Left ventricle myocardium superior (tissue), 1 donor: ENCODE measurements around the gene EVPLL. TPM values are rescaled to one million over a fixed set of nuclear protein-coding genes. Genes with fewer than 3 reads are reported as not detected.
A peak's percentile ranks its signal among the peaks of the same experiment; 100 is the strongest.
"Not testable (repeated sequence)": the region's sequence is repeated elsewhere in the genome, so short reads cannot be mapped to it uniquely, and the experiment has no call there.

Experiments
- ATAC-seq: fragments of 200-7000 bp; cut with Tn5 transposase; one replicate; pipeline ENCODE4 v1.9.1; 2020; ENCODE audit warnings: mild to moderate bottlenecking, moderate library complexity
- DNase-seq: peaks from one replicate; pipeline ENCODE4 v3.0.0-alpha.2; 2020
- intact Hi-C: fragments of 100-400 bp; cut with micrococcal nuclease; formaldehyde crosslinking; loops from one replicate; pipeline ENCODE4 v1.11.0; 2022
- long read RNA-seq: library from polyadenylated mRNA; unstranded; transcript quantifications from one replicate; pipeline ENCODE4 v2.0.0, GENCODE V29; 2021
- total RNA-seq: library from RNA; stranded (reverse); fragmentation: NEBNext Ultra II Directional; extraction: Animal tissue kit (Norgen Biotek cat#: 25700); gene quantifications from one replicate; pipeline ENCODE4 v1.2.1, GENCODE V29; 2021
- donor health status: DM: no; HTN: yes; CAD: no; lungs with severe emphysema.

EVPLL gene
- total RNA-seq, result not detected
- long read RNA-seq, result 0 reads

GRCh38 chr17:18377437-18378204 lies at the start of gene EVPLL:
Gene EVPLL, plus strand, starts transcription at chr17:18377778. Its CDS starts 3,160 bp downstream, at chr17:18380938.
- intact Hi-C loops, result no loop called here
- DNase-seq (peak; percentile 57), ATAC-seq (peak; percentile 26)

DNA sequence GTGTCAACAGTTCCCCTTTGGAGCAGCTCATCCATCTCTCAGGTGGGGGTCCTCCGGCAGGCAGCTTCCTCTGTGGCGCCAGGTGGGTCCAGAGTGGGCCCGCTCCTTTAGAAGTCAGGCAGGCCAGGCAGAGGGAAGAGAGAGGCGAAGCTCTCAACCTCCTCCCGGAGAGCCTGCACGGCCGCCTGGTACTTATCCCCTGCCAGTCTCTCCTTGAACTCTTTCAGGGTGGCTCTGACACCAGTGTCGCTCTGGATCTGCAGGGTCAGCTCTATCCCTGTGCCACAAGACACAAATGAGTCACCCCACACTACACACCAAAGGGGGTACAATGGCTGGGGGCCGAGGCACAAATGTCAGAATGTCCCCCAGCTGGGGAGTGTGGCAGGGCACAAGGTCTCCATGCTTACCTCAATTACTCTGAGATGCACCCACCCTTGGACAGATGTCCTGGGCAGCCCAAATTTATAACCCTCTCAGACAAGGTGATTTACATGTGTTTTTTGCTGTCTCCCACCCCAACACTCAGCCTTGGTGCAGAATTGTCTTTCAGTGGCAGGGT lies 48.9 kb upstream of the EVPLL start:
- intact Hi-C loops, result no loop called here
- no peak for DNase-seq
- ATAC-seq, result no peak

GRCh38 chr17:18331879-18332278 lies 45.7 kb upstream of the EVPLL start:
- DNase-seq (no peak), ATAC-seq (no peak)
- intact Hi-C loops, result no loop called here

DNA sequence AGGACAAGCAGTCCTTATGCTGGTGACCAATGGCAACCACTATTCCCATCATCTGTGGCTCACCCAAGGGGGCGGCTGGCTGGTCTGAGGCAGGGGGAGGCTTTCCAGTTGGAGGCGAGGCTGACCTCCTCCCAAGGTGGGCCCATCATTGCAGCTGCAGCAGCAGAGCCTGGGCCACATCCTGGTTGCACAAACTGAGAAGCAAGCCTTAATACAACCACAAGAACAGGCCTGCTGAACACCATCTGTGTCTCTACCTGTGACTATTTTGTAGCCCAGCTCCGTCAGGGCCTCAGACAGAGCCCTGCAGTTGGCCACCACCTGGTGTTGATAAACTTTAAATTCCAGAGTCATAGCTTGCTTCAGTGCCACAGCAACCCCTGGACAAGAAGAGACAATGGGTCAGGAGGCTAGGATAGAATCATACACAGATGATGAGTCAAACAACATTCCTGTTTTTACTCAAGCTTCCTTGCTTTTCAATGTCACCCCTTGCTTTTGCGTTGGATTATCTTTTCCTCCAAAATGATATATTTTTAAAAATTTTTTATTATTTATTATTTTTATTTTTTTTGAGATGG lies 44.6 kb upstream of the EVPLL start:
- ATAC-seq (no peak), DNase-seq (no peak)
- intact Hi-C loops, result no loop called here

- intact Hi-C loops, DNase-seq, ATAC-seq: not testable (repeated sequence)
These were observed 39.4 kb upstream of the EVPLL start for GRCh38 chr17:18338158-18338557.

DNA sequence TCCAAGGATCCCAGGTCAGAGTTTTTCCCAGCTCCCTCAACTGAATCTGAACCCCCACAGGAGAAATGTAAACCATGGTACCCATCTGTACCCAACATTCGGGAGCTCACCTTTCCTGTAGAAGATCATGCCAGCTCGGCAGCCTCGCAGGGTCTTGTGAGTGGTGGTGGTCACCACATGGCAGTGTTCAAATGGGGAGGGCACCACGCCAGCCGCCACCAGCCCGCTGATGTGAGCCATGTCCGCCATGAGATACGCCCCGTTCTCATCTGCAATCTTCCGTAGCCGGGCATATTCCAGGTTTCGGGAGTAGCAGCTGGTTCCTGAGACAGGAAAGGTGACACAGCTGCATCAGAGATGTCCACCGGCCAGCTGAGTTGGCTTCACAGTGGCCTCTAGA lies 37.6 kb upstream of the EVPLL start:
- DNase-seq (no peak), ATAC-seq (no peak)
- intact Hi-C loops, result no loop called here

DNA sequence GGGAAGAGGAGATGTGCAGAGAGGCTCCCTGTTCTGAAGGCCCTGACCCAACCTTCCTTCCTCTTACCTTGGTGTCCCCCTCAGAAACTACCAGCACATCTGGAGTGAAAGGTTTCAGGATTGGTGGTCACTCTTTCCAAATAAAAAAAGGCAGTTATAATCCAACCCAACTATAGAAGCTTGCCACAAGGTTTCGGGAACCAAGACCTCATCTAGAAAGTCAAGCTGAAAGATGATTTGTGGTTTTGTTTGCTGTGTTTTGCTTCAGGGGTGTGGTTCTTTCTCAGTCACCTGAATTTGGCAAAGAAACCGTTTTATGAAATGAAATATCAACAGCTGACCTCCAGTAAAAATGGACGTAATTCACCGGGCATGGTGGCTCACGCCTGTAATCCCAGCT lies 33.6 kb upstream of the EVPLL start:
- intact Hi-C loops, result no loop called here
- DNase-seq (no peak), ATAC-seq (no peak)

GRCh38 chr17:18353541-18353940 lies 24.0 kb upstream of the EVPLL start:
- intact Hi-C loops, result no loop called here
- DNase-seq, result no peak
- ATAC-seq, result no peak

DNA sequence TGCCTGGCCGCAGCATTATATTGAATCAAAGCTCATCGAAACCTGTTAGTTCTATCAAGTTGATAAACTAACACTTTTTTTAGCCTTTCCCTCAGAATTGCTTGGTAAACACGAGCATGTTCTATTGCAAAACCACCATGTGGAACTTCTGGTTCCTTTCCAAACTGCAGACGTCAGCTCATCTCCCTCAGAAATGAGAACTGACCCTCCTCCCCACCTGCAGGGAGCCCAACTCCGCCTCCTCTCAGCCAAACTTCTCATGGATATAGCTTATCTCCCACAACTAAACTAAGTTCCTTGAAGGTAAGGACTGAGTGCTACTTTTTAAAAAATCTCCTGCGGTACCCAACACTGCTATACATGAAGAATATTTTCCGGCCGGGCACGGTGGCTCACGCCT lies 21.0 kb upstream of the EVPLL start:
- ATAC-seq (peak; percentile 88), DNase-seq (peak; percentile 31)
- intact Hi-C loops, result no loop called here

DNA sequence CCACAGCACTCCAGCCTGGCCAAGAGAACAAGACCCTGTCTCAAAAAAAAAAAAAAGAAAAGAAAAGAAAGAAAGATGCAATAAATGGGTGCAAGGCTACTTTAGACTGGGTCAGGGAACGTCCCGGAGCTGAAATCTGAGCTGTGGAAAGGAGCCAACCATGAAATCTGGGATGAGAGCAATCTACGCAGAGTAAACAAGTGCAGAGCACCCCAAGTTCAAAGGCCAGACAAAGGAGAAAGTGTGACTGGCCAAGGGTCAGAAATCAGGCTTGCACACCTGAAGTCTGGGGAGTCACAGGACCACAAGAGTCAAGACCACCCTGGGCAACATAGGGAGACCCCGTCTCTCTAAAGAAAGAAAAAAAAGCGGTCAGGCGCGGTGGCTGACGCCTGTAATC lies 17.1 kb upstream of the EVPLL start:
- no peak for ATAC-seq
- DNase-seq, result no peak
- intact Hi-C loops, result no loop called here

GRCh38 chr17:18361837-18362697 lies 15.5 kb upstream of the EVPLL start:
- ATAC-seq (no peak), DNase-seq (no peak)
- intact Hi-C loops, result no loop called here

GRCh38 chr17:18362698-18363100 lies 14.9 kb upstream of the EVPLL start:
- intact Hi-C loops, result no loop called here
- ATAC-seq, result peak; percentile 59

DNA sequence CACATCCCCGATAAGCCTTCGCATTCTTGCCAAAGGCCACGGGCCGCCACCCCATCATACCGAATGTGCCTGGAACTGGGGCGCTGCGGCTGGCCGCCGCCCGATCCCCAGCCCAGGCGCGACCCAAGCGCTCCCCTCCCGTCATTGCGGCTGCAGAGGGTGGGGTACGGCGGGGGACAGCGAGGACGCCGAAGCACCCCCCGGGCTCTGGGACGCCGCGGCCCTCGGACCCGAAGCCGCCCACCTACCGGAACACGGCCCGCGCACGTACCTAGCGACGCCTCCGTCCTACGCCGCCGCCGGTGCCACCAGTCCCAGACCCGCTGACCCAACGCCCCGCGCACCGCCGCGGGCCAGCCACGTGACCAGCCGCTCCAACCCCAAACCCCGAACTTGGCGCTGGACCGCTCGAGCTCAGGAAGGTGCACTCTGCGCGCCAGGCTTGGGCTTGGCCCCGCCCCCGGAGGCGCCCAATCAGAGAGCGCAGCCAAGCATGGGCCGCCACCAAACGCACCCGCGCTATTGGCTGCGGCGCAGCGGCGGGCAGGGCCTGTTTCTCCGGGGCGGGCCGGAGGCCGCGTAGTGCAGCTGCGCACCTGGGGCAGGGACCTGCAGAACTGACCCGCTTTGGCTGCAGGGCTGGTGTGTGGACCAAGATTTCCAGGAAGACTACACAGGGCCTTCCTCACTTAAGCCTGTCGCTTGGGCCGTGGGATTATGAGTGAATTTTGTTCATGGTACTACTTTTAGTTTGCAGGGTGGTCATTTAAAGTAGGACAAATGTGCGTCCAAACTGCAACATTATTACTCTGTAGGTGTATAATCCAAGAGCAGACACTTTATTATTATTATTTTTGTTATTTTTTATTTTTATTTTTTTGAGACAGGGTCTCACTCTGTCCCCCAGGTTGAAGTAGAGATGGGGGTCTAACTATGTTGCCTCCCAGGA lies 14.2 kb upstream of the EVPLL start, which contains the start of gene SHMT1:
Gene SHMT1 (minus strand): TSS at position 450 of the 949 bp plus-strand sequence. CDS start 7,569 bp downstream, outside the sequence.
- DNase-seq, result peak; percentile 98

More at GRCh38 chr17:18362698-18363100, 14.9 kb upstream of the EVPLL start:
- peak; percentile 81 for DNase-seq

DNA sequence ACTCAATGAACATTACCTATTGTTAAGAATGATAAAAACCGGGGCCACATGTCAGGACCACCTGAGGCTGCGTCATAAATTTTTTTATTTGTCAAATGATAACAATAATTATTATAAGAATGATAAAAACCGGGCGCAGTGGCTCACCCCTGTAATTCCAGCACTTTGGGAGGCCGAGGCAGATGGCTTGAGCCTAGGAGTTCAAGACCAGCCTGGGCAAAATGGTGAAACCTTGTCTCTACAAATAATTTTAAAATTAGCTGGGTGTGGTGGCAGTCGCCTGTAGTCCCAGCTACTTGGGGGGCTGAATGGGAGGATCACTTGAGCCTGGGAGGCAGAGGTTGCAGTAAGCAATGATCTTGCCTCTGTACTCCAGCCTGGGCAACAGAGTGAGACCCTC lies 13.4 kb upstream of the EVPLL start:
- ATAC-seq (no peak), DNase-seq (no peak)
- intact Hi-C loops, result no loop called here

More for the DNA sequence above, 14.2 kb upstream of the EVPLL start, which contains the start of gene SHMT1:
- intact Hi-C loops, result no loop called here
- peak; percentile 100 for ATAC-seq

DNA sequence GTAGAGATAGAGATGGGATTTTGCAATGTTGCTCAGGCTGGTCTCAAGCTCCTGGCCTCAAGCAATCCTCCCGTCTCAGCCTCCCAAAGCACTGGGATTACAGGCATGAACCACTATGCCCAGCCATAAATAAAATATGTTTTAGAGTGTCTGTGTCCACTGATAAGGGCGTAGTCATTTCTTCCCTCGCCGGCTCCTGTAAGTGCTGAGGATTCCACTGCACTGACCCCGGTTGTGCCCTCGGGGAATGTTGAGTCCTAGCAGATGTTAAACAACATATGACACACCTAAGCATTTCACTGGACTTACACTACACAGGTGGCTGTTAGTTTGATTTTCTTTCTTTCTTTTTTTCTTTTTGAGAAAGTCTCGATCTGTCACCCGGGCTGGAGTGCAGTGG lies 8.6 kb upstream of the EVPLL start:
- no peak for ATAC-seq
- DNase-seq, result no peak
- intact Hi-C loops, result no loop called here

DNA sequence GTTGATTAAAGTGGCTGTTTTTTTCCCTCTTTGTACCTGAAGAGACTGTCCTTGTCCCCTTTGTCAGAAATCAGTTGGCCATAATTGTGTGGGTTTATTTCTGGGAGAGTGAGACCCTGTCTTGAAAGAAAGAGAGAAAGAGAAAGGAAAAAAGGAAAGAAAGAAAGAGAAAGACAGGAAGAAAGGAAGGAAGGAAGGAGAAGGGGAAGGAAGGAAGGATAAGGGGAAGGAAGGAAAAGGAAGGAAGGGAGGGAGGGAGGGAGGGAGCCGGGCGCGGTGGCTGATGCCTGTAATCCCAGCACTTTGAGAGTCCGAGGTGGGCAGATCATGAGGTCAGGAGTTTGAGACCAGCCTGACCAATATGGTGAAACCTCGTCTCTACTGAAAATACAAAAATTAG lies 6.8 kb upstream of the EVPLL start:
- intact Hi-C loops, result no loop called here
- no peak for ATAC-seq

GRCh38 chr17:18371455-18371854 lies 6.1 kb upstream of the EVPLL start:
- intact Hi-C loops, result no loop called here
- no peak for DNase-seq
- no peak for ATAC-seq

More for the DNA sequence above, 6.8 kb upstream of the EVPLL start:
- no peak for DNase-seq

GRCh38 chr17:18373181-18373580 lies 4.4 kb upstream of the EVPLL start:
- intact Hi-C loops, ATAC-seq, DNase-seq: not testable (repeated sequence)
